Neutrophil (primary cell): ENCODE measurements around the gene ASIC2.

ENCODE experiments used
- H3K27ac ChIP-seq: fragments of 200-600 bp; sonication (generic); 2 replicates; pipeline ENCODE4 v1.5.1; 2016; ENCODE audit warnings: mild to moderate bottlenecking, moderate library complexity
- H3K27me3 ChIP-seq: fragments of 200-600 bp; sonication (generic); 2 replicates; pipeline ENCODE4 v1.6.0; 2016; ENCODE audit warnings: mild to moderate bottlenecking
- H3K36me3 ChIP-seq: fragments of 200-600 bp; sonication (generic); 2 replicates; pipeline ENCODE4 v1.5.1; 2017
- H3K4me1 ChIP-seq, 2 experiments: fragments of 200-600 bp in 1 of 2; sonication (generic) in 1 of 2; 1 replicate in 1 of 2; 2 replicates in 1 of 2; pipeline versions ENCODE4 v1.5.1 to v1.6.1; 2013 to 2016; ENCODE audit warnings: low read depth in 1 of 2, low read length in 1 of 2, mild to moderate bottlenecking in 1 of 2, moderate library complexity in 1 of 2; ENCODE audit not compliant: control insufficient read depth in 1 of 2, insufficient read depth in 1 of 2
- H3K4me3 ChIP-seq, 2 experiments: fragments of 200-600 bp in 1 of 2; sonication (generic) in 1 of 2; 1 replicate in 1 of 2; 2 replicates in 1 of 2; pipeline ENCODE4 v1.5.1; 2013 to 2016; ENCODE audit warnings: low read depth in 1 of 2, low read length in 1 of 2, mild to moderate bottlenecking in 1 of 2, moderate library complexity in 1 of 2
- H3K9me3 ChIP-seq: fragments of 200-600 bp; sonication (generic); 2 replicates; pipeline ENCODE4 v1.5.1; 2016
- CTCF ChIP-seq: fragments of 200-600 bp; sonication (generic); IDR thresholded peaks from 2 replicates; pipeline ENCODE4 v1.5.1; 2016; ENCODE audit warnings: antibody characterized with exemption

ASIC2 gene

GRCh38 chr17:33277436-33278100 is 15.5 kb downstream of the ASIC2 start:
- H3K4me3 ChIP-seq: no peak overlapping the region
- no peaks in the 10 kb centered on the region for H3K4me1 ChIP-seq
- no peak overlapping the region for H3K27ac ChIP-seq
- no peaks in the 10 kb centered on the region for H3K9me3 ChIP-seq
- no peak for TF ChIP-seq CTCF
- H3K36me3 ChIP-seq: no peaks in the 10 kb centered on the region
- H3K27me3 ChIP-seq: peaks cover 37% of the 10 kb centered on the region

- Histone ChIP-seq H3K27me3 (peaks cover 27% of the 10 kb centered on the region), H3K4me3 (no peak overlapping the region), H3K9me3 (no peaks in the 10 kb centered on the region), H3K36me3 (no peaks in the 10 kb centered on the region), H3K27ac (no peak overlapping the region), H3K4me1 (no peaks in the 10 kb centered on the region)
- TF ChIP-seq CTCF: no peak
Observed at GRCh38 chr17:33273743-33274410, 19.2 kb downstream of the ASIC2 start.

GRCh38 chr17:33273271-33273670 is 19.8 kb downstream of the ASIC2 start:
- Histone ChIP-seq H3K4me3 (no peak overlapping the region), H3K27me3 (peaks cover 21% of the 10 kb centered on the region), H3K9me3 (no peaks in the 10 kb centered on the region), H3K4me1 (no peaks in the 10 kb centered on the region), H3K27ac (no peak overlapping the region), H3K36me3 (no peaks in the 10 kb centered on the region)
- TF ChIP-seq CTCF: no peak

GRCh38 chr17:33272438-33272837 is 20.7 kb downstream of the ASIC2 start:
- H3K4me1 ChIP-seq: no peaks in the 10 kb centered on the region

GRCh38 chr17:33269337-33270060 is 23.6 kb downstream of the ASIC2 start:
- H3K9me3 ChIP-seq: no peaks in the 10 kb centered on the region
- no peak for TF ChIP-seq CTCF

More at GRCh38 chr17:33272438-33272837, 20.7 kb downstream of the ASIC2 start:
- no peaks in the 10 kb centered on the region for H3K36me3 ChIP-seq
- H3K4me3 ChIP-seq: no peak overlapping the region
- TF ChIP-seq CTCF: no peak
- no peaks in the 10 kb centered on the region for H3K9me3 ChIP-seq
- no peak overlapping the region for H3K27ac ChIP-seq
- H3K27me3 ChIP-seq: peaks cover 13% of the 10 kb centered on the region

More at GRCh38 chr17:33269337-33270060, 23.6 kb downstream of the ASIC2 start:
- peaks cover 8% of the 10 kb centered on the region for H3K27me3 ChIP-seq
- H3K27ac ChIP-seq: no peak overlapping the region
- no peaks in the 10 kb centered on the region for H3K4me1 ChIP-seq
- H3K4me3 ChIP-seq: no peak overlapping the region
- no peaks in the 10 kb centered on the region for H3K36me3 ChIP-seq
